ENCODE data around the gene ATG9B. TPM values are rescaled to one million over a fixed set of nuclear protein-coding genes. Genes with fewer than 3 reads are reported as not detected.
A peak's percentile ranks its signal among the peaks of the same experiment; 100 is the strongest.

The ATG9B gene
- total RNA-seq, 2 experiments from 2014 or later = 6.9 to 10.0 TPM

DNA sequence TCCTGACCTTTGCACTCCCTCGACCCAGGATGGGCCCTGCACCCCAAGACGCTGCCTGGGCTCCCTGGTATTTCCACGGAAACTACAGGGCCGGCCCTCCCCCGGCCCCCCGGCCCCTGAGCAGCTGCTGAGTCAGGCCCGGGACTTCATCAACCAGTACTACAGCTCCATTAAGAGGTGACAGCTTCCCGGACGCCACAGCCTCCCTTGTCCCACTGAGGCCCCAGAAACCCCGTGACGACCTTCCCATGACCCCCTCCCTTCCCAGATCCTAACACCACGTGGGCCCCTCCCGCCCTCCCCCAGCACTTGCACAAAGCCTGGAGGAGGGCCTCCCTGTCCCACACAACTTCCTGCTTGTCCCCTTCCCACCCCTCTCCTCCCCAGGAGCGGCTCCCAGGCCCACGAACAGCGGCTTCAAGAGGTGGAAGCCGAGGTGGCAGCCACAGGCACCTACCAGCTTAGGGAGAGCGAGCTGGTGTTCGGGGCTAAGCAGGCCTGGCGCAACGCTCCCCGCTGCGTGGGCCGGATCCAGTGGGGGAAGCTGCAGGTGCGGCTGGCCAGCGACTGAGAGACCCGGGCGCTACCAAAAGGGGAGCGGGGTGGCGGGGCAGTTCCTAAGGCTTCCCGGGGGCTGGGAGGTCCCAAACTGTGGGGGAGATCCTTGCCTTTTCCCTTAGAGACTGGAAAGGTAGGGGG lies 27.8 kb downstream of the ATG9B start:
- Mint-ChIP-seq H3K36me3 (ENCODE audit: low read depth) (no peaks in the 10 kb centered on the region), H3K27ac (no peak overlapping the region), H3K27me3 (no peaks in the 10 kb centered on the region), H3K4me1 (peaks cover 39% of the 10 kb centered on the region), H3K4me3 (peak overlapping the region; percentile 38), H3K9me3 (ENCODE audit: low read depth) (no peaks in the 10 kb centered on the region)
- ChIA-PET POLR2A (no interaction called here), CTCF (interaction anchor here (0.6 to 3.6 kb wide), 6 partner anchors 12 to 120 kb away, joined by 3 to 20 read pairs (median 4); partner anchors contain the start of gene ABCB8)
- DNase-seq (peak; percentile 59), ATAC-seq (peak; percentile 50)
- intact Hi-C loops (cut with DNase I, micrococcal nuclease) = no loop called here

DNA sequence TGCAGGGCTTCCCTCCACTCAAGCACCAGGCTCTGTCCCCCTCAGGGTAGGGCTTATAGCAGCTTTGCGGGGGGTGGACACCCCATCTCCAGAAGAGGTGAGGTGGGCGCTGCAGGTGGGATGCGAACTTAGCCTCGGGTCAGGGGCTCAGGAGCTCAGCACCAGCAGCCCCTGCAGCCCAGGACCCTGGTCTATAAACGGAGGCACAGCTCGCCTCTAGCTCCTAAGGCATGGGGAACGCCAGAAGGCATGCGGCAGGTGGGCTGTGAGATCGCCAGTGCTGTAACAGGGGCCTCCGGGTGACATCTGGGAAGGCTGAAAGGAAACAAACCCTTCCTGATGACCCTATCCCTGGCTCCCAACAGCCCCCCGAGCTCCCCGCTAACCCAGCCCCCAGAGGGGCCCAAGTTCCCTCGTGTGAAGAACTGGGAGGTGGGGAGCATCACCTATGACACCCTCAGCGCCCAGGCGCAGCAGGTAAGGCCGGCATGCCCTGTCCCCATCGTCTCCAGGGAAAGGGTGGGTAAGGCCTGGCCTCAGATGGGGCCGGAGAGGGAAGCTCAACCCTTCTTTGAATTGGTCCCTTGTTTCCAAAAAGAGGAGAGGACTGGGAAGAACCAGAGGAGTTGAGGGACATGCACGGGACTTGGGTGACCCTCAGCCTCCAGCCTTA lies 29.3 kb downstream of the ATG9B start:
- Mint-ChIP-seq H3K9me3 (ENCODE audit: low read depth) (peaks cover 15% of the 10 kb centered on the region), H3K4me3 (peak overlapping the region; percentile 49), H3K4me1 (peaks cover 39% of the 10 kb centered on the region), H3K27ac (no peak overlapping the region), H3K27me3 (no peaks in the 10 kb centered on the region), H3K36me3 (ENCODE audit: low read depth) (peaks cover 3% of the 10 kb centered on the region)
- CTCF ChIA-PET = interaction anchor here (0.6 to 3.0 kb wide), 16 partner anchors 9 to 111 kb away, joined by 3 to 35 read pairs (median 3); partner anchors contain the start of gene ABCB8
- DNase-seq (peak; percentile 14), ATAC-seq (peak; percentile 8)
- intact Hi-C loops (cut with DNase I, micrococcal nuclease) = no loop called here
- POLR2A ChIA-PET = interaction anchor here (0.6 to 1.5 kb wide), 3 partner anchors 13 to 44 kb away, joined by 3 to 4 read pairs (median 4); no protein-coding TSS in a partner anchor

DNA sequence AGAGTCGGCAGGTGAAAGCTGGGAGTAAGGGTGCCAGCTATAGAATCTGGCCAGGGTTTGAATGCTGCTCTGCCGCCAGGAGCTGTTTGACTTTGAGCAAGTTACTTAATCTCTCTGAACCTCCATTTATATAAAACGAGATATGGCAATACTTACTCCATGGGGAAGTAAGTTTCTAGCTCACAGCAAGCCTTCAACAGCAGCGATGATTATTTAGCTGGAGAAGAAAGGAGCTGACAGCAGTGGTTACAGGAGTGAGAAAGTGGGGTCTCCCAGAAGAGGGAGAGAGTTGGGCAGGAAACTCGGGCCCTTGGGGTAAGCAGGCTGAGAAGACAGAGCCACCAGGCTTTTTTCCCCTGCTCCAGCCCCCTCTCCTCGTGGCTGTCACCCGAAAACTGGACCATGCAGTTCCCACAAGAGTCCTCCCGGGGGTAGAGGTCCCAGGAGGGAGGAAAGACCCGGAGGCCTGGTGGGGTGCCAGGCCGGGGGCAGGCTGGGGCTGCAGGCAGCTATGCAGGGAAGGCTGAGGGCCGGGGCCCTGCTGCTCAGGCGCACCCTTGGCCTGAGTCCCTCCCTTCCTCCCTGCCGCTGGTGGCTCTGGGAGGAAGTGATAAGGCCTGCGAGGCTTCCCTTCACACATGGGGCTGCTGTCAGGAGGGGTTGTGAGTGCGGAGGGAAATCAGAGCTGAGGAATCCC lies 30.0 kb downstream of the ATG9B start:
- ATAC-seq (peak; percentile 70), DNase-seq (peak; percentile 58)
- CTCF ChIA-PET = interaction anchor here (0.6 to 3.0 kb wide), 16 partner anchors 9 to 909 kb away, joined by 3 to 35 read pairs (median 3); partner anchors contain the start of gene ABCB8
- intact Hi-C loops (cut with DNase I, micrococcal nuclease) = no loop called here
- peaks cover 3% of the 10 kb centered on the region for H3K36me3 Mint-ChIP-seq (ENCODE audit: low read depth)
- H3K27me3 Mint-ChIP-seq = no peaks in the 10 kb centered on the region
- H3K4me1 Mint-ChIP-seq = peaks cover 39% of the 10 kb centered on the region
- POLR2A ChIA-PET = interaction anchor here (0.6 to 1.5 kb wide), 3 partner anchors 14 to 45 kb away, joined by 3 to 4 read pairs (median 4); no protein-coding TSS in a partner anchor
- peak overlapping the region; percentile 49 for H3K4me3 Mint-ChIP-seq
- no peak overlapping the region for H3K27ac Mint-ChIP-seq
- H3K9me3 Mint-ChIP-seq (ENCODE audit: low read depth) = peaks cover 19% of the 10 kb centered on the region

DNA sequence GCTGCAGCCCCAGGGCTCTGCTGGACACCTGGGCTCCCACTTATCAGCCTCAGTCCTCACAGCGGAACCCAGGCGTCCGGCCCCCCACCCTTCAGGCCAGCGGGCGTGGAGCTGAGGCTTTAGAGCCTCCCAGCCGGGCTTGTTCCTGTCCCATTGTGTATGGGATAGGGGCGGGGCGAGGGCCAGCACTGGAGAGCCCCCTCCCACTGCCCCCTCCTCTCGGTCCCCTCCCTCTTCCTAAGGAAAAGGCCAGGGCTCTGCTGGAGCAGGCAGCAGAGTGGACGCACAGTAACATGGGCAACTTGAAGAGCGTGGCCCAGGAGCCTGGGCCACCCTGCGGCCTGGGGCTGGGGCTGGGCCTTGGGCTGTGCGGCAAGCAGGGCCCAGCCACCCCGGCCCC lies 30.8 kb downstream of the ATG9B start:
- Mint-ChIP-seq H3K27ac (no peak overlapping the region), H3K27me3 (no peaks in the 10 kb centered on the region), H3K4me3 (no peak overlapping the region), H3K4me1 (peaks cover 40% of the 10 kb centered on the region), H3K9me3 (ENCODE audit: low read depth) (peaks cover 19% of the 10 kb centered on the region), H3K36me3 (ENCODE audit: low read depth) (peaks cover 3% of the 10 kb centered on the region)
- no peak for DNase-seq
- intact Hi-C loops (cut with DNase I, micrococcal nuclease) = no loop called here
- ATAC-seq = no peak
- POLR2A ChIA-PET = no interaction called here
- CTCF ChIA-PET = interaction anchor here (0.6 to 3.0 kb wide), 13 partner anchors 9 to 908 kb away, joined by 3 to 35 read pairs (median 4); no protein-coding TSS in a partner anchor

DNA sequence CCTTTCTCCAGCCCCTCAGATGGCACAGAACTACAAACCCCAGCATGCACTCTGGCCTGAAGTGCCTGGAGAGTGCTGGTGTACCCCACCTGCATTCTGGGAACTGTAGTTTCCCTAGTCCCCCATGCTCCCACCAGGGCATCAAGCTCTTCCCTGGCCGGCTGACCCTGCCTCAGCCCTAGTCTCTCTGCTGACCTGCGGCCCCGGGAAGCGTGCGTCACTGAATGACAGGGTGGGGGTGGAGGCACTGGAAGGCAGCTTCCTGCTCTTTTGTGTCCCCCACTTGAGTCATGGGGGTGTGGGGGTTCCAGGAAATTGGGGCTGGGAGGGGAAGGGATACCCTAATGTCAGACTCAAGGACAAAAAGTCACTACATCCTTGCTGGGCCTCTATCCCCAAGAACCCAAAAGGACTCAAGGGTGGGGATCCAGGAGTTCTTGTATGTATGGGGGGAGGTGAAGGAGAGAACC lies 31.4 kb downstream of the ATG9B start:
- H3K4me3 Mint-ChIP-seq = no peak overlapping the region
- no peak overlapping the region for H3K27ac Mint-ChIP-seq
- POLR2A ChIA-PET = interaction anchor here (0.9 kb wide), 1 partner anchor 92 kb away, joined by 3 read pairs; no protein-coding TSS in a partner anchor
- H3K36me3 Mint-ChIP-seq (ENCODE audit: low read depth) = peaks cover 3% of the 10 kb centered on the region
- CTCF ChIA-PET = interaction anchor here (0.6 to 3.0 kb wide), 7 partner anchors 9 to 1395 kb away, joined by 3 to 35 read pairs (median 3); no protein-coding TSS in a partner anchor
- H3K9me3 Mint-ChIP-seq (ENCODE audit: low read depth) = peaks cover 19% of the 10 kb centered on the region
- DNase-seq (peak; percentile 41), ATAC-seq (peak; percentile 53)
- H3K27me3 Mint-ChIP-seq = no peaks in the 10 kb centered on the region
- intact Hi-C loops (cut with DNase I, micrococcal nuclease) = no loop called here
- peaks cover 40% of the 10 kb centered on the region for H3K4me1 Mint-ChIP-seq

DNA sequence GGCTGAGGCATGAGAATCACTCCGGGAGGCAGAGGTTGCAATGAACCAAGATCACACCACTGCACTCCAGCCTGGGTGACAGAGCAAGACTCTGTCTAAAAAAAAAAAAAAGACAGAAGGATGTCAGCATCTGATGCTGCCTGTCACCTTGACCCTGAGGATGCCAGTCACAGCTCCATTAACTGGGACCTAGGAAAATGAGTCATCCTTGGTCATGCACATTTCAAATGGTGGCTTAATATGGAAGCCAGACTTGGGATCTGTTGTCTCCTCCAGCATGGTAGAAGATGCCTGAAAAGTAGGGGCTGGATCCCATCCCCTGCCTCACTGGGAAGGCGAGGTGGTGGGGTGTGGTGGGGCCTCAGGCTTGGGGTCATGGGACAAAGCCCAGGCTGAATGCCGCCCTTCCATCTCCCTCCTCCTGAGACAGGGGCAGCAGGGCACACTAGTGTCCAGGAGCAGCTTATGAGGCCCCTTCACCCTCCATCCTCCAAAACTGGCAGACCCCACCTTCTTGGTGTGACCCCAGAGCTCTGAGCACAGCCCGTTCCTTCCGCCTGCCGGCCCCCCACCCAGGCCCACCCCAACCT lies 32.1 kb downstream of the ATG9B start:
- DNase-seq (peak; percentile 4), ATAC-seq (no peak)
- peaks cover 37% of the 10 kb centered on the region for H3K4me1 Mint-ChIP-seq
- H3K27me3 Mint-ChIP-seq = no peaks in the 10 kb centered on the region
- H3K9me3 Mint-ChIP-seq (ENCODE audit: low read depth) = peaks cover 19% of the 10 kb centered on the region
- no peak overlapping the region for H3K27ac Mint-ChIP-seq
- CTCF ChIA-PET = interaction anchor here (0.6 to 1.1 kb wide), 4 partner anchors 10 to 132 kb away, joined by 3 to 5 read pairs (median 4); no protein-coding TSS in a partner anchor
- intact Hi-C loops (cut with DNase I, micrococcal nuclease) = no loop called here
- POLR2A ChIA-PET = interaction anchor here (0.9 kb wide), 1 partner anchor 93 kb away, joined by 3 read pairs; no protein-coding TSS in a partner anchor
- no peak overlapping the region for H3K4me3 Mint-ChIP-seq
- H3K36me3 Mint-ChIP-seq (ENCODE audit: low read depth) = peaks cover 3% of the 10 kb centered on the region

DNA sequence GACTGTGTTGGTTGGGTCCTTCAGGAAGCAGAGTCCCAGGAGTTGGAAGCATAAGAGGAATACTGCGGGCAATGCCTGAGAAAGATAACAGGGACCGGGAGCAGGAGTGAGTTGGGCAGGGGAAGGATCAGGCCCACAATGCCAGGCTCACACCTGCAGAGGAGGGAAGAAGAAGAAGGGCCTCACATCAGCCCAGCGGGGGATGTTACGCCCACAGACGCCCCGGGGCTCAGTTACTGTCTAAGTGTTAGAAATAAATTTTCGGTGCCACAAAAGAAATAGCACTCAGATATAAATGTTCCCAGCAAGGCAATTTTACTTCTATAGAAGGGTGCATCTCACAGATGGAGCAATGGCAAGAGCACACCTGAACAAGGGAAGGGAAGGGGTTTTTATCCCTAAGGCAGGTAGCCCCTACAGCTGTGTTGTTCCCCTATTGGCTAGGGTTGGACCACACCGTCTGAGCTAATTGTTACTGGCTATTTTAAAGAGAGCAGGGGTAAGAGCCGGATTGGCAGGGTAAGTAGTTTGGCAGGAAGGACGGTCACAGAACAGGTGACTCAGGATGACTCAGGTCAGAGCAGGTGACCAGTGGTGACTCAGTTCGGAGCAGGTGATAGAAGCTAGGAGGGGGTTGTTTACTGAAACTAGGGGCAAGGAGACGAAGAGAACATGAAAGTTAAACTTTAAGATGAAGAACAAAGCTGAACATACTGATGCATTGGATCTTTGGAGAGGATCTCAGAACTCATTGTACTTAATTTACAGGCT lies 33.7 kb downstream of the ATG9B start, which contains the start of gene NOS3:
NOS3 (plus strand) TSS at position 602 of the 771 bp plus-strand sequence. CDS start 2,787 bp downstream, outside the sequence.
- DNase-seq (peak; percentile 5), ATAC-seq (no peak)
- Mint-ChIP-seq H3K27ac (no peak within 1 kb of the TSS), H3K9me3 (ENCODE audit: low read depth) (peaks cover 19% of the 10 kb centered on the region), H3K27me3 (no peaks in the 10 kb centered on the region), H3K36me3 (ENCODE audit: low read depth) (peaks cover 3% of the 10 kb centered on the region), H3K4me1 (peaks cover 34% of the 10 kb centered on the region), H3K4me3 (no peak within 1 kb of the TSS)
- intact Hi-C loops (cut with DNase I, micrococcal nuclease) = no loop called here
- ChIA-PET POLR2A (no interaction called here), CTCF (interaction anchor here (0.9 to 3.3 kb wide), 4 partner anchors 19 to 92 kb away, joined by 3 to 17 read pairs (median 11); no protein-coding TSS in a partner anchor)

DNA sequence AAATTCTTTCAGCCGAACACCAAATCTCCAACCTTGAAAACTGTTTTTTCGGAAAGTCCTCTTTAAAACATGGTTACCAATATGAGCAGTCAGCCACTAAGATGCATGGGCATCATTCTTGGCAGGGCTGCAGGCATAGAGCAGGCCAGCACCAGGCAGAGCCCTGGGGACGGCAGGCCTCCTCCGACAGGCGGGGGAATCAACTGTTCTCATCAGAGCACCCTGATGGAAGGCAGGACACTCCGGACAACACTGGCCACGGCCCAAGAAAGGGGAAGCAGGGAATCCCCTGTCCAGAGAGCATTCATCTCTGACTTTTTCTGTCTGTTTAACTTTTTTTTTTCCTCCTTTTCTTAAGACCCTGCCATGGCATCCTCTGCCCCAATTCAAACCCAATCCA lies 34.8 kb downstream of the ATG9B start:
- intact Hi-C loops (cut with DNase I, micrococcal nuclease) = loop anchor here (5.0 kb wide), 1 partner anchor 112 kb away; no protein-coding TSS in a partner anchor
- H3K27me3 Mint-ChIP-seq = no peaks in the 10 kb centered on the region
- peaks cover 3% of the 10 kb centered on the region for H3K36me3 Mint-ChIP-seq (ENCODE audit: low read depth)
- no peak overlapping the region for H3K27ac Mint-ChIP-seq
- ATAC-seq = no peak
- ChIA-PET CTCF (interaction anchor here (0.7 to 3.3 kb wide), 13 partner anchors 8 to 298 kb away, joined by 3 to 17 read pairs (median 3); no protein-coding TSS in a partner anchor), POLR2A (no interaction called here)
- H3K9me3 Mint-ChIP-seq (ENCODE audit: low read depth) = peaks cover 19% of the 10 kb centered on the region
- H3K4me3 Mint-ChIP-seq = no peak overlapping the region
- H3K4me1 Mint-ChIP-seq = peaks cover 30% of the 10 kb centered on the region
- DNase-seq = peak; percentile 3

DNA sequence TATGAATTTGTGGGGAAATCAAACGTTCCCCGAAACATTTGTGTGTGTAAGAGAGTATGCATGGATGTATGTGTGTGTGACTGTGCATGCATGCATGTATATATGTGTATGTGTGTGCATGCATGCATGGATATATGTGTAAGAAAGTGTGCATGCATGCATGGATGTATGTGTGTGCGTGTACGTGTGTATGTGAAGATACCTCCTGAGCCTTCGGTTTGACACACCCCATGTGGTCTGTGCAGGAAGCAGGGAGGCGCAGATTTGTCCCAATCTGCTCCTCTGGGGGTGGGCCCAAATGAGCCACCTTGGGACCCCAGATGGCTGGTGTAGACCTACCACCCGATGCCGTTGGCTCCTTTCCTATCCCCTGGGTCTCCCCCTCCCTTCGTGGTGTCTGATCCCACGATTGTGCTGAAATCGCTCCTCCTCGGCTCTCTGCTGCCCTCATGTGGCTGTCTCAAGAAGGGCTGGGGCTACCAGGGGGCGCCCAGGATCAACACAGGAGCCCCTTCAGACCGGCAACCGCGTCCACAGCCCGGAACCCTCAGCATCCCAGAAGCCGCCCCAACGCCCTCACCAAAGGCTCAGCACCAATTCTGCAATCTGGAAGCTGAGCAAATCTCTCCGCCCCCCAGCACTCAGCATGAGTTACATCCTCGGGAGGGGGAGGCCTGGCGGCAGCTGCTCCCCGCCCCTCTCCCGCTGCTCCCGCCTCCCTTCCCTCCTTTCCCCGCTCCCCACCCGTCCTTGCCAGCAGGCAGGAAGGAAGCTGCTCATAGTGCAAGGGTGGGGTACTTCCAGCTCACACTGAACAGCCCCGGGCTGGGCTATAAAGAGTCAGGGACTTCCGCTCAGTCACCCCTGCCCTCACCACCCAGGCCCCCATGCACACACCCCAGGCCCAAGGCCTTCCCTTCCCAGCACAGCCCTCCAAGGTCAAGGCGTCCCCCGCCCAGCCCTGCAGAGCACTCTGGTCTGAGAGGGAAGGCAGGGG lies 35.8 kb downstream of the ATG9B start:
- ATAC-seq (peak; percentile 78), DNase-seq (peak; percentile 83)
- Mint-ChIP-seq H3K4me1 (peaks cover 26% of the 10 kb centered on the region), H3K27ac (no peak overlapping the region), H3K36me3 (ENCODE audit: low read depth) (peaks cover 3% of the 10 kb centered on the region), H3K9me3 (ENCODE audit: low read depth) (peaks cover 19% of the 10 kb centered on the region), H3K4me3 (peak overlapping the region; percentile 8), H3K27me3 (no peaks in the 10 kb centered on the region)
- intact Hi-C loops (cut with DNase I, micrococcal nuclease) = loop anchor here (1.0 to 5.0 kb wide), 4 partner anchors 25 to 210 kb away; no protein-coding TSS in a partner anchor
- POLR2A ChIA-PET = no interaction called here
- CTCF ChIA-PET = interaction anchor here (0.7 to 3.3 kb wide), 13 partner anchors 8 to 298 kb away, joined by 3 to 17 read pairs (median 3); no protein-coding TSS in a partner anchor
